ENCODE measurements around the gene GABRR3.

The GABRR3 gene

GRCh38 chr3:97958396-97958795 is 76.7 kb downstream of the GABRR3 start:
- no peak overlapping the region for H3K27ac ChIP-seq (ENCODE audit: low read length)
- H3K79me2 ChIP-seq (ENCODE audit: low read length) = peaks cover 33% of the 10 kb centered on the region
- peaks cover 11% of the 10 kb centered on the region; the same call in 1 of the 2 replicates for H3K36me3 ChIP-seq (replicated peaks; ENCODE audit: insufficient read depth, low read length)
- no peak overlapping the region for H2AFZ ChIP-seq (ENCODE audit: low read length)
- no peaks in the 10 kb centered on the region for H3K9me3 ChIP-seq (replicated peaks; ENCODE audit: insufficient read depth, low read length)
- no peak overlapping the region for H3K9ac ChIP-seq (ENCODE audit: low read length)
- H4K20me1 ChIP-seq (ENCODE audit: insufficient read depth, low read length) = no peaks in the 10 kb centered on the region
- H3K27me3 ChIP-seq (replicated peaks; ENCODE audit: insufficient read depth, low read length) = no peaks in the 10 kb centered on the region
- H3K4me1 ChIP-seq (ENCODE audit: low read length) = no peaks in the 10 kb centered on the region
- no peaks in the 10 kb centered on the region for H3K9me2 ChIP-seq (replicated peaks; ENCODE audit: insufficient read depth, low read length)
- H3F3A ChIP-seq (ENCODE audit: insufficient read depth, low read length) = no peaks in the 10 kb centered on the region
- no peak overlapping the region for H3K4me2 ChIP-seq (ENCODE audit: low read depth, low read length)
- no peak for TF ChIP-seq EZH2 (optimal IDR thresholded peaks at IDR 0.05; ENCODE audit: low read depth, low read length)
- TF ChIP-seq, protein P1, sequence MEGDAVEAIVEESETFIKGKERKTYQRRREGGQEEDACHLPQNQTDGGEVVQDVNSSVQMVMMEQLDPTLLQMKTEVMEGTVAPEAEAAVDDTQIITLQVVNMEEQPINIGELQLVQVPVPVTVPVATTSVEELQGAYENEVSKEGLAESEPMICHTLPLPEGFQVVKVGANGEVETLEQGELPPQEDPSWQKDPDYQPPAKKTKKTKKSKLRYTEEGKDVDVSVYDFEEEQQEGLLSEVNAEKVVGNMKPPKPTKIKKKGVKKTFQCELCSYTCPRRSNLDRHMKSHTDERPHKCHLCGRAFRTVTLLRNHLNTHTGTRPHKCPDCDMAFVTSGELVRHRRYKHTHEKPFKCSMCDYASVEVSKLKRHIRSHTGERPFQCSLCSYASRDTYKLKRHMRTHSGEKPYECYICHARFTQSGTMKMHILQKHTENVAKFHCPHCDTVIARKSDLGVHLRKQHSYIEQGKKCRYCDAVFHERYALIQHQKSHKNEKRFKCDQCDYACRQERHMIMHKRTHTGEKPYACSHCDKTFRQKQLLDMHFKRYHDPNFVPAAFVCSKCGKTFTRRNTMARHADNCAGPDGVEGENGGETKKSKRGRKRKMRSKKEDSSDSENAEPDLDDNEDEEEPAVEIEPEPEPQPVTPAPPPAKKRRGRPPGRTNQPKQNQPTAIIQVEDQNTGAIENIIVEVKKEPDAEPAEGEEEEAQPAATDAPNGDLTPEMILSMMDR (IDR thresholded peaks at IDR 0.05; ENCODE audit: low read length) = no peak
- TF ChIP-seq EZH2phosphoT487 (IDR thresholded peaks at IDR 0.05; ENCODE audit: low read length) = no peak
- no peak overlapping the region for H3K4me3 ChIP-seq (ENCODE audit: low read length)
- no peak for DNase-seq

DNA sequence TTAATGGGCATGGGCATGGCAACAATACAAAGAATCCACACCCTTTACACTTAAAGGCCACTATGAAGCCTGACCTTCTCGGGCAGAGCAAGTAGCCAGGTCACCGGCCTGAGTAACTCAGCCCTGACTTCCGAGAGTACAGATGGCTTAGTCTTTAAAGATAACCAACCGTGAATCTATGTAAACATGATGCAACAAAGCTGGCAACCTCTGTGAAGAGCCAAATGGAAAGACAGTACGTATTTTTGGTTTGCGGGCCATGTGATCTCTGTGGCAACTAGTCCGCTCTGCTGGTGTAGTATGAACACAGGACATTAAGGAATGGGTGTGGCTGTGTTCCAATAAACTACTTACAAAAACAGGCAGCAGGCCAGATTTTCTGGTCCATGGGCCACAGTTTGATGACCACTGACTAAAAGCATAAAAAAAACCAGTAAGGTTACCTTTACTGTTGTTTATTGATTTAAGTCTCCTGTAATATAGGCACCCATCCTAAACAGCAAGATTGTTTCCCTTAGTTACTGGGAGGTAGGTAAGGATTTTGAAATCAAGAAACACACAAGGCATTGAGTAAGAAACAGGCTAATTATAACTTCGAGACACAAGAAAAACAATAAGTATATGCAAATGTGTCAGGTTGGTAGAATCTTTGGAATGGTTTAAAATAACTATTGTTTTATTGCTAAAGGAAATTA is 77.4 kb downstream of the GABRR3 start:
- Histone ChIP-seq H3K9me2 (replicated peaks; ENCODE audit: insufficient read depth, low read length) (no peaks in the 10 kb centered on the region), H3K4me1 (ENCODE audit: low read length) (no peaks in the 10 kb centered on the region), H3F3A (ENCODE audit: insufficient read depth, low read length) (no peaks in the 10 kb centered on the region), H3K27ac (ENCODE audit: low read length) (no peak overlapping the region), H4K20me1 (ENCODE audit: insufficient read depth, low read length) (no peaks in the 10 kb centered on the region), H2AFZ (ENCODE audit: low read length) (no peak overlapping the region), H3K4me2 (ENCODE audit: low read depth, low read length) (no peak overlapping the region), H3K79me2 (ENCODE audit: low read length) (peaks cover 27% of the 10 kb centered on the region), H3K9me3 (replicated peaks; ENCODE audit: insufficient read depth, low read length) (no peaks in the 10 kb centered on the region), H3K36me3 (replicated peaks; ENCODE audit: insufficient read depth, low read length) (peaks cover 11% of the 10 kb centered on the region; the same call in 1 of the 2 replicates), H3K27me3 (replicated peaks; ENCODE audit: insufficient read depth, low read length) (no peaks in the 10 kb centered on the region), H3K4me3 (ENCODE audit: low read length) (no peak overlapping the region), H3K9ac (ENCODE audit: low read length) (no peak overlapping the region)
- TF ChIP-seq EZH2phosphoT487 (IDR thresholded peaks at IDR 0.05; ENCODE audit: low read length) (no peak), EZH2 (optimal IDR thresholded peaks at IDR 0.05; ENCODE audit: low read depth, low read length) (no peak)
- TF ChIP-seq, protein P1 (IDR thresholded peaks at IDR 0.05; ENCODE audit: low read length) = no peak
- no peak for DNase-seq

GRCh38 chr3:97956051-97956450 is 79.1 kb downstream of the GABRR3 start:
- Histone ChIP-seq H3K4me3 (ENCODE audit: low read length) (no peak overlapping the region), H3K79me2 (ENCODE audit: low read length) (peaks cover 12% of the 10 kb centered on the region), H3K9me2 (replicated peaks; ENCODE audit: insufficient read depth, low read length) (no peaks in the 10 kb centered on the region), H3K27ac (ENCODE audit: low read length) (no peak overlapping the region), H3K9me3 (replicated peaks; ENCODE audit: insufficient read depth, low read length) (no peaks in the 10 kb centered on the region), H3K9ac (ENCODE audit: low read length) (no peak overlapping the region), H3F3A (ENCODE audit: insufficient read depth, low read length) (no peaks in the 10 kb centered on the region), H2AFZ (ENCODE audit: low read length) (no peak overlapping the region), H3K4me1 (ENCODE audit: low read length) (no peaks in the 10 kb centered on the region), H3K36me3 (replicated peaks; ENCODE audit: insufficient read depth, low read length) (peaks cover 8% of the 10 kb centered on the region; the same call in 1 of the 2 replicates), H4K20me1 (ENCODE audit: insufficient read depth, low read length) (no peaks in the 10 kb centered on the region), H3K4me2 (ENCODE audit: low read depth, low read length) (no peak overlapping the region), H3K27me3 (replicated peaks; ENCODE audit: insufficient read depth, low read length) (no peaks in the 10 kb centered on the region)
- no peak for TF ChIP-seq EZH2phosphoT487 (IDR thresholded peaks at IDR 0.05; ENCODE audit: low read length)
- TF ChIP-seq, protein P1 (IDR thresholded peaks at IDR 0.05; ENCODE audit: low read length) = no peak
- no peak for TF ChIP-seq EZH2 (optimal IDR thresholded peaks at IDR 0.05; ENCODE audit: low read depth, low read length)
- DNase-seq = no peak

Data from MM.1S (cell line).